GM18873 (cell line): ENCODE data around the gene BCL2.

Experiments
- ATAC-seq: cut with Tn5 transposase; IDR thresholded peaks from one replicate; pipeline ENCODE4 v1.9.1; 2021; ENCODE audit warnings: mild to moderate bottlenecking, moderate library complexity, moderate number of reproducible peaks; ENCODE audit not compliant: unreplicated experiment, low FRiP score

The BCL2 gene

GRCh38 chr18:63164396-63164795, 155.2 kb downstream of the BCL2 start:
- ATAC-seq, result no peak

- ATAC-seq, result peak; percentile 24
Observed at GRCh38 chr18:63162271-63163014, 157.1 kb downstream of the BCL2 start.

GRCh38 chr18:63161761-63162195, 157.8 kb downstream of the BCL2 start:
- peak; percentile 57 for ATAC-seq

- peak; percentile 11 for ATAC-seq
Observed at GRCh38 chr18:63161032-63161760, 158.4 kb downstream of the BCL2 start.

GRCh38 chr18:63160172-63160995, 159.2 kb downstream of the BCL2 start:
- ATAC-seq, result no peak

- no peak for ATAC-seq
Observed at GRCh38 chr18:63159590-63159989, 160.0 kb downstream of the BCL2 start.

GRCh38 chr18:63158676-63159291, 160.8 kb downstream of the BCL2 start:
- no peak for ATAC-seq

GRCh38 chr18:63158012-63158631, 161.4 kb downstream of the BCL2 start:
- ATAC-seq, result no peak

- ATAC-seq, result peak; percentile 23
Observed at GRCh38 chr18:63157293-63158011, 162.1 kb downstream of the BCL2 start.

GRCh38 chr18:63155910-63156773, 163.4 kb downstream of the BCL2 start:
- no peak for ATAC-seq

- ATAC-seq, result peak; percentile 28
Observed at GRCh38 chr18:63155169-63155852, 164.3 kb downstream of the BCL2 start.

- no peak for ATAC-seq
Observed at GRCh38 chr18:63154350-63155152, 165.0 kb downstream of the BCL2 start.

- ATAC-seq, result peak; percentile 26
Observed at GRCh38 chr18:63152791-63153190, 166.8 kb downstream of the BCL2 start.

GRCh38 chr18:63152096-63152495, 167.5 kb downstream of the BCL2 start:
- ATAC-seq, result no peak

- no peak for ATAC-seq
Observed at GRCh38 chr18:63151539-63151938, 168.0 kb downstream of the BCL2 start.

- no peak for ATAC-seq
Observed at GRCh38 chr18:63150942-63151421, 168.6 kb downstream of the BCL2 start.

- no peak for ATAC-seq
Observed at GRCh38 chr18:63150326-63150725, 169.2 kb downstream of the BCL2 start.
